Neural cell (in vitro differentiated cells): Measurements from ENCODE around the gene VMAC.

Source experiments
- CTCF ChIP-seq: fragments of 450-650 bp; IDR thresholded peaks from 2 replicates; pipeline ENCODE4 v1.5.1; 2014; ENCODE audit warnings: antibody characterized with exemption, mild to moderate bottlenecking, moderate library complexity; ENCODE audit not compliant: poor library complexity, severe bottlenecking
- EP300 ChIP-seq: fragments of 450-650 bp; conservative IDR thresholded peaks from 2 replicates; pipeline ENCODE4 v1.6.1; 2014; ENCODE audit warnings: antibody characterized with exemption, mild to moderate bottlenecking, moderate library complexity; ENCODE audit not compliant: poor library complexity, severe bottlenecking
- EZH2 ChIP-seq: fragments of 200-600, 300-800 bp; shearing (Covaris generic), sonication (generic); IDR thresholded peaks from 2 replicates; pipeline ENCODE4 v1.6.1; 2014; ENCODE audit warnings: antibody characterized with exemption, low read length, borderline replicate concordance, mild to moderate bottlenecking; ENCODE audit not compliant: insufficient read depth, poor library complexity, severe bottlenecking
- POLR2AphosphoS5 ChIP-seq: IDR thresholded peaks from 2 replicates; pipeline ENCODE4 v1.6.1; 2012
- RAD21 ChIP-seq: fragments of 450-650 bp; conservative IDR thresholded peaks from 2 replicates; pipeline ENCODE4 v1.6.1; 2014; ENCODE audit warnings: antibody characterized with exemption, mild to moderate bottlenecking, moderate library complexity
- TF ChIP-seq, protein P1 (sequence below): IDR thresholded peaks from 2 replicates; pipeline ENCODE4 v1.6.1; 2012; ENCODE audit warnings: borderline replicate concordance

DNA sequence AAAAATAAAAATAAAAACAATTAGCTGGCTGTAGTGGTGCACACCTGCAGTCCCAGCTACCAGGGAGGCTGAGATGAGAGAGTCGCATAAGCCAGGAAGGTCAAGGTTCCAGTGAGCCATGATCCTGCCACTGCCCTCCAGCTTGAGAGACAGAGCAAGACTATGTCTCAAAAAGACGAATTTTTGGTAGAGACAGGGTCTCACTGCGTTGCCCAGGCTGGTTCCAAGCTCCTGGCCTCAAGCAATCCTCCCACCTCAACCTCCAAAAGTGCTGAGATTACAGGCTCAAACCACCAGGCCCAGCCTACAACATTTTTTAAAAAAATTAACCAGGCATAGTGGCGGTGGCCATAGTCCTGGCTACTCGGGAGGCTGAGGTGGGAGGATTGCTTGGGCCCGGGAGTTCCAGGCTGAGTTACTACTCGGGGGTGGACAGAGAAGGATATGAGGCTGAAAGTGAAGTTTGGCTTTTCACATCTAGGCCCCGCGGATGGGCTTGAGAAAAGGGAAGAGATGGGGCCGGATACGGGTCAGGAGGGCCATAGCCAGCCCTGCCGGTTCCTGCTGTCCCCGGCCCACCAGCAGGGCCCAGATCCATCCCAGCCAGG is 11.3 kb upstream of the VMAC start:
- TF ChIP-seq CTCF = no peak
- TF ChIP-seq, protein P1, sequence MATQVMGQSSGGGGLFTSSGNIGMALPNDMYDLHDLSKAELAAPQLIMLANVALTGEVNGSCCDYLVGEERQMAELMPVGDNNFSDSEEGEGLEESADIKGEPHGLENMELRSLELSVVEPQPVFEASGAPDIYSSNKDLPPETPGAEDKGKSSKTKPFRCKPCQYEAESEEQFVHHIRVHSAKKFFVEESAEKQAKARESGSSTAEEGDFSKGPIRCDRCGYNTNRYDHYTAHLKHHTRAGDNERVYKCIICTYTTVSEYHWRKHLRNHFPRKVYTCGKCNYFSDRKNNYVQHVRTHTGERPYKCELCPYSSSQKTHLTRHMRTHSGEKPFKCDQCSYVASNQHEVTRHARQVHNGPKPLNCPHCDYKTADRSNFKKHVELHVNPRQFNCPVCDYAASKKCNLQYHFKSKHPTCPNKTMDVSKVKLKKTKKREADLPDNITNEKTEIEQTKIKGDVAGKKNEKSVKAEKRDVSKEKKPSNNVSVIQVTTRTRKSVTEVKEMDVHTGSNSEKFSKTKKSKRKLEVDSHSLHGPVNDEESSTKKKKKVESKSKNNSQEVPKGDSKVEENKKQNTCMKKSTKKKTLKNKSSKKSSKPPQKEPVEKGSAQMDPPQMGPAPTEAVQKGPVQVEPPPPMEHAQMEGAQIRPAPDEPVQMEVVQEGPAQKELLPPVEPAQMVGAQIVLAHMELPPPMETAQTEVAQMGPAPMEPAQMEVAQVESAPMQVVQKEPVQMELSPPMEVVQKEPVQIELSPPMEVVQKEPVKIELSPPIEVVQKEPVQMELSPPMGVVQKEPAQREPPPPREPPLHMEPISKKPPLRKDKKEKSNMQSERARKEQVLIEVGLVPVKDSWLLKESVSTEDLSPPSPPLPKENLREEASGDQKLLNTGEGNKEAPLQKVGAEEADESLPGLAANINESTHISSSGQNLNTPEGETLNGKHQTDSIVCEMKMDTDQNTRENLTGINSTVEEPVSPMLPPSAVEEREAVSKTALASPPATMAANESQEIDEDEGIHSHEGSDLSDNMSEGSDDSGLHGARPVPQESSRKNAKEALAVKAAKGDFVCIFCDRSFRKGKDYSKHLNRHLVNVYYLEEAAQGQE = no peak
- no peak for TF ChIP-seq EZH2
- no peak for TF ChIP-seq RAD21
- TF ChIP-seq EP300 = no peak
- TF ChIP-seq POLR2AphosphoS5 = no peak
